NCI-H187 treated with DMSO at 0.1 percent for 48 hours (cell line): ENCODE data around the gene DIAPH3.

Experiments
- DNase-seq: peaks from one replicate; lab custom pipeline; 2025; lab: John Stamatoyannopoulos, UW

DIAPH3 gene

DNA sequence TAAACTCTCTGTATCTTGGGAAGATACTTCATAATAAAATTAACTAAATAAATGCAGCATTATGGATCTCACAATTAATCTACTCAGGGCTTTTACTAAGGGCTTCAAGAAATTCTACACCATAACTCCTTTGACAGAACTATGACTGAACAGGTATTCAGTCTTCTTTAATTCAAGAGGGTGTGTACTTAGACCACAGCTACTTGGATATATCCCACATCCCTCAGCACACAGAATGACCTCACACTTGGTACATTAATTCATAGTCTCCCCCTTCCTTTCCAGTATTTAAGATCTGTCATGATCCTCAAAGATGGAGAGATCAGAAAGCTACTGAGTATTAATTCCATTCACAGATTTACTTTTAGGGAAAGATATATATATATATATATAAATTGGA lies 11.6 kb downstream of the DIAPH3 start:
- no peak for DNase-seq

DNA sequence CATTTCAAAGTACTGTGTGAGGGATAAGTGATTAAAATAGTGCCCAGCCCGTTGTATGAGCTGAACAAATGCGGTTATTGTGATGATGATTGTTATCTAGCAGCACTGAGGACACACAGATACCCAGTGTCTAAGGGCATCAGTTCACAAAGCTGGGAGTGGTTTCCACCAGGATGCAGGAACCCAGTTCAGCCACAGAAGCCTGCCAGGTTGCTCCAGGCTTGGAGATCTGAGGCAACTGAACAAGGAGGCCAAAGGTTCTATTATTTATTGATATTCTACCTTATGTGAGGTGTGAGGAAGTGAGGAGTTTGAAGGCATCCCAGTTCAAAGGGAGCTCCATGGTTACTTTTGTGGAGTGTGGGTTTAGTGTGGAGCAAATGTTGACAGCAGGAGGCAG lies 13.2 kb downstream of the DIAPH3 start:
- no peak for DNase-seq

DNA sequence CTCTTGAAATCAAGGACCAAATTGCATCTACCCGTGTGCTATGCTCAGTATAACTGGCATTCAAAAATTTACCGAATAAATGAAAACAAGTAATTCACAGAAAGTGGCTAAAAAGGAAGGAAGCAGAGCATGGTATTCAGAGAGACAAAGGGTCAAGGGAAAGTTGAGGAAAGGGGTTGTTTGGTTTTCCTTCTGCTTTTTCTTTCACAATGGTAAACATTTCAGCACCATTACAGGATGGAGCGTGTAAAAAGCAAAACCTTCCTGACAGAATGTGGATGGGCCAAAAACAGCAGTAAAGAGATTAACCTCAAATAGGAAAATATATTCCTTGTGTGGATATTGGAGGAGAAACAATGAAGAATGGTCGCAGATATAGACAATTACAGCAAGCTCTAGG lies 14.8 kb downstream of the DIAPH3 start:
- no peak for DNase-seq

- DNase-seq: no peak
Measured at GRCh38 chr13:60147361-60147760, 16.4 kb downstream of the DIAPH3 start.

DNA sequence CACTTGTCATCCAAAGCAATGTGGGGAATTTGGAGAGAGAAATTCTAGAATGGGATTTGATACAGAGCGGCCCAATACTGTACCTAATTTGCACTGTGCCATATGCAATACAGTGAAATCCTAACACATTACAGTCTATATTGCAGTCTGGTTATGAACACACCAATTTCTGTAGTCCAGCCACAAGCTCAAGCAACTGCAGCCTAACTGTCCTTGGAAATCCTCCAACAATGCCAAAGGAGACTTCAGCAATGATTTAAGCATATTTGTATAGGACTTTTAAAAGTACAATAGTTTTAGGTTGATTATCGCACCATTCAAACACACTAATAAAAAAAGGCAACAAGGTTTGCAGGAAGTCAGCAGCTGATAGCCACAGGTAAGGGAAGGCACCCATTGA lies 17.3 kb downstream of the DIAPH3 start:
- no peak for DNase-seq

DNA sequence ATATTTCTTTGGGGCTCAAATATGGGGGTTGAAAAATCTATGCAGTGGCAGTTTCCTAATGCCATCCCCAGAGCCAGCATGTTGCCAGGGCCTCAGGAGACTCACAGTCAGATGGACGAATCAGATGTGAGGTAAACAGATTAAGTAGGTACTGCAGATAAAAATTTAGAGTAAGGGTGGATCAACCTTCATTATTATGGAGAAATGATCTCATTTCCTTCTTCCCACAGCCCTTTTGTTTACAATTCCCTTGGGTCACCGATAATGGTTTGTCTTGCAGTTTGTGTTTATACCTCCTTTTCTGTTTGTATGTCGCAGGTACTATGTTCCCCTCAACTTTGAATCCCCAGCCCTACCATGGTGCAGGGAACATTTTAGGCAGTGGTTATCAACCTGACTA lies 20.0 kb downstream of the DIAPH3 start:
- DNase-seq: no peak

GRCh38 chr13:60139272-60139671 lies 24.5 kb downstream of the DIAPH3 start:
- no peak for DNase-seq

- DNase-seq: no peak
Measured at GRCh38 chr13:60138674-60139073, 25.1 kb downstream of the DIAPH3 start.

DNA sequence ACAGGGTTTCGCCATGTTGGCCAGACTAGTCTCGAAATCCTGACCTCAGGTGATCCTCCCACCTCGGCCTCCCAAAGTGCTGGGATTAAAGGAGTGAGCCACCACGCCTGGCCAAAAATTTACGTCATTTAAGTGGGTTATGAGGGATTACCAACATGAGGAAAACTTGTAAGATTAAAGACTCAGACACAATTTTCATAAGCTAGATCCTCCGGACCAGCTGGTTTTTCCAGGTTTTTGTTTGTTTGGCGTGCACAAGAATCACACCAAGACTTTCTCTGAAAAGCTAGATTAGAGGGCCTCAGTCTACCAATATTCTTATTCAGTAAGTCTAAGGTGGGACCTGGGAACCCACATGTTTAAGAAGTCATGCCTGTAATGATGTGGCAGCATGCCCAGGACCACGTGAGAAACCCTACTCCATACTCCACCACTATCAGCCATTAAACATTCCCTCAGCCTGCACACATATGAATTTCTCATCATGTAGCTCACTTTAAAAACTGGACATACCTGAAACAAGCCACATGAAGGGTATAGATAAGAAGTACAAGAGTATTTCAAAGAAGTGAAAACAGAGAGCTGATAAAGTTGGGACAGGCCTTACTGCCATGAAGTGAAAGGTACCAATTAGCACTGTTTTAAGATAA lies 25.7 kb downstream of the DIAPH3 start:
- DNase-seq: no peak

DNA sequence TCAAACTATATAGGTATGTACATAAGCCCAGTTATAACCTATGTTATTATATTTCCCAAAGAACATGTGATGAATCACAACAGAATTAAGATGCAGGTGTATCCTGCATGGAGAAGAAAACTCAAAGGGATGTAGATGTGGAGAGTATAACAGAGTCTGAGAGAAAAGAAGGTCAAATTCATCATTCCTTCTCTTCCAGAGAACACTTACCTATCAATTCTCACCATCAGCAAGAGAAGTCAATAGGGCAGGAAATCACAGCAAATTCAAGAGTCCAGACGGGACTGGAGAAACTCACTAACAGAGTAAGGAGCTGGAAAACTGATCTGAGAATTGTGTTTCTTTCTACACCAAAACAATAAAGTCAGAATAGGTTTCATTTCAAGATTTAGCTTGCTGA lies 28.4 kb downstream of the DIAPH3 start:
- DNase-seq: no peak

- DNase-seq: no peak
Measured at GRCh38 chr13:60134376-60134775, 29.4 kb downstream of the DIAPH3 start.

GRCh38 chr13:60121337-60121687 lies 42.4 kb downstream of the DIAPH3 start:
- no peak for DNase-seq

- no peak for DNase-seq
Measured at GRCh38 chr13:60120617-60121336, 43.0 kb downstream of the DIAPH3 start.

GRCh38 chr13:60118696-60119400 lies 44.9 kb downstream of the DIAPH3 start:
- DNase-seq: no peak

- DNase-seq: no peak
Measured at GRCh38 chr13:60114499-60115028, 49.2 kb downstream of the DIAPH3 start.

GRCh38 chr13:60112771-60113170 lies 51.0 kb downstream of the DIAPH3 start:
- no peak for DNase-seq

DNA sequence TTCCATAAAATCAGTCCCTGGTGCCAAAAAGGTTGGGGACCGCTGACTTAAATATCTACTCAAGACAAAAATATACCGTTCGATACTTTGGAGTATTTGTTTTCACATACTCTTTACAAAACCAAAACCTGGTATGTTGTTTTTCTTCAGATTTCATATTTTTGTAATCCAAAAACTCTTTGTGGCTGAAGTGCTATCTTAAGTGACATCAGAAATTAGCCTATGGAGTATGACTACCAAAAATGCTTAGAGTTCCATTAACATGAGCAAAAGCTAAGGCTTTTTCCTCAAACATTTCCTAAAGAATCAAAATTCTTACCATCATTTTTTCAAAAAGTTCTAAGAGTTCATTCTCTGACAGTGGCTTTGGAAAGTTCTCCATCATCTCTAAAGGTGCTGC lies 52.0 kb downstream of the DIAPH3 start:
- no peak for DNase-seq

DNA sequence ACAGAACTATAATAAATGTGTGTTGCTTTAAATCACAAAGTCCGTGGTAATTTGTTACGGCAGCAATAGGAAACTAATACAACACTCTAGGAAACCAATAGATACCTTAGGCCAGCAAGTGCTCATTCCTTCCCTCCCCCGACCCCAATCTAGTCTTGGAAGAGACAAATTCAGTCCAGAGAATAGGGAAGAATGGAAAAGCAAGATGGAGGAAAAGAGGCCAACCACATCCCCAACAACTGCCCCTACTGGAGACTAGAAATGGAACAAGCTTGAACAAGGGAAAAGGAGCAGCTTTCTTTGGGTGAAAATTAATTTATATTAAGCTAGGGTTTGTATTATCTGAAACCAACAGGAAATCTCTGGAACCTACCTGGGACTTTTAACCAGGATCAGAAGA lies 54.4 kb downstream of the DIAPH3 start:
- DNase-seq: no peak

DNA sequence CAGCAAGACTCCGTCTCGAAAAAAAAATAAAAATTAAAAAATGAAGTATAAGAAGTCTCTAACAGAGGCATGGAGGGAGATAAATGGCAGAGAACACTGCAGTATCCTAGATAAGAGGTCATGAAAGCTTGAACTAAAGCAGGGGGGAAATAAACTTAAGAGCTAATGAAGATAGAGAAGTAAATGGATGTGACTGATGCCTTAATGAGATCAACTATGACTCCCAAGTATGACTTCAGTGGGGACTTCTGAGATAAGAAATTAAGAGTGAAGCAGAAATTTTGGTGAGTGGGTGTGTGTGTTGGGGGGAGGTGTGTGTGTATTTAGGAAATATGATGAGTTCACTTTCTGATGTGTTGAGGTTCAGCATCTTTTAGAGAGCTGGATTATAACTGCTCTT lies 55.1 kb downstream of the DIAPH3 start:
- DNase-seq: no peak

DNA sequence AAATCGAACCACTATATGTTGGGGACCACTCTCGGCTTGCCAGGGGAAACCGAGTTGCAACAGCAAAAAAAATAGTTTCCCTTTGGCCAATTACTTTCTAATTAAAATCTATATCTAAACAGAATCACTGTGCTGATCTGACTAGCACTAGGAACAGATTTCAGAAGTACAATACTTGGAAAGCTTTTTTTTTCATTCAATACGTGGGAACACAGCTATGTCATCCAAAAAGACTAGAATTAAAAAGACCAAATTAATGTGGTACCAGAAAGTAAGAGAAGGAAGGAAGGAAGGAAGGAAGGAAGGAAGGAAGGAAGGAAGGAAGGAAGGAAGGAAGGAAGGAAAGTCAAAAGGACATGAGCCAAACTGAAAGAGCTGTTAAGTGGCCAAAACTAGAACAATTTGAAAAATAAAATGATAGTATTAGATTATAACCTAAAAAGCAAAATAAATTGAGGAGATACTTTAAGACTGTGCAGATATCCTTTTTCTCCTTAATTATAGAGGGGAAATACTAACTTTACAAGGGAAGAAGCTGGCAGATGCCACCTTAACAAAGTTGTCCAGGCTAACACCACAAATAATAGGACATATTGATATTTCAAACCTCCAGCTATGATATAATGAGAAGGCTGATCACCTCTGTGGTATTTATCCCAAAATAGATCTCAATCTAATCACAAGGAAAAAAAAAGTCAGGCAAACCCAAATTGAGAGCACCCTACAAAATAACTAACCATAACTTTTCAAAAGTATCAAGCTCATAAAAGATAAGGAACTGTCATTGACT lies 63.9 kb downstream of the DIAPH3 start:
- DNase-seq: no peak

DNA sequence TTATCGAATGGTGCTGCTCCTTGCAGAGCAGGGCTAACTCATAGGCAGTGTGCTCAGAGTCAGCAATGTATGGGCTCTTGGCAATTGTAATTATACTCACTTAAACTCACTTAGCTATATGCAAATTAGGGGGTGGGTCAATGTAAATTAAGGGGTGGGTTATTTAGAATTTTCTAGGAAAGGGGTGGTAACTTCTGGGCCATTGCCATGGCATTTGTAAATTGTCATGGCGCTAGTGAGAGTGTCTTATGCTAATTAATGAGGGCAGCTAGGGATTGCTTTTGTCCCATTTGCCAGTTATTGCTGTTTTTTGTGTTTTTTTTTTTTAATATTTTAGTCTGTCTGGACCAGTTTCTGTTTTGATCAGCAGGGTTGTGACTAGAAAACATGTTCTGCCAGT lies 68.4 kb downstream of the DIAPH3 start:
- no peak for DNase-seq

DNA sequence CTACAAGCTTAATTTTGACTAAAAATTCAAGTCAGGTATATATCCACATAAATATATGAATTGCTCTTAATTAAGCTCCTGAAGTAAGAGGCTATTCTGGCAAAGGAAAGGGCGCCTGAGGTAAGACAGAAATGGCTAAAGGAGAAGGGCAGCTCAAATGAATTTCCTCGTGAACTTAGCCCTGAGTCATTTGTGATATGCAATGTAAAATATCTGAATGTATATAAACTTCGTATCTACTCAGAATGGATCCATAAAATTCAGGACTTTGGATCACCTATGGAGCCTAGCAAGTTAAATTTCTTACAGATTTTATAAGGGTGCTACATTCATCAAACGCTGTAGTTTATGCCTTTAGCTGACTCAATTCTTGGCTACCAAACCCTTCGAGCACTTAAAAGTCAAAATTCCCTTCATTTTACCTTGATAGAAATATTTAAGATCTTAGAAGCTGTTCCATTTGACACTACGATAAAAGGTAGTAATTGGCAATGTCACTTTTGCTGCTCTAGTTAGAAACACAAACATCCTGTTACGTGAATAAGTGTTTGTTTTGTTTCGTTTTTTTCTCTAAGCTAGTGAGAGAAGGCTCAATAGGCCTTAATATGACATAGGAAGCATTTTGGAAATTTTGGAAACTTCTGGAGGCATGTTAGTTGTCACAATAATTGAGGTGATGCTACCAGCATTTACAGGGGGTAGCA lies 69.2 kb downstream of the DIAPH3 start:
- no peak for DNase-seq
